Transverse colon (tissue), 4 donors: ENCODE results near the gene OTUB1. TPM values are rescaled to one million over a fixed set of nuclear protein-coding genes. Genes with fewer than 3 reads are reported as not detected.
A peak's percentile ranks its signal among the peaks of the same experiment; 100 is the strongest.

Source experiments
- DNase-seq: peaks from one replicate; pipeline ENCODE4 v3.0.0-alpha.2; 2019
- H3K27ac ChIP-seq, 4 donors: fragments of 200-600 bp; sonication (generic); 2 replicates each; pipeline ENCODE4 v1.5.1; 2016 to 2018; ENCODE audit warnings: inconsistent platforms in 4 of 4
- H3K27me3 ChIP-seq: fragments of 200-600 bp; sonication (generic); 2 replicates; pipeline ENCODE4 v1.5.1; 2017; ENCODE audit warnings: inconsistent platforms
- H3K36me3 ChIP-seq, 4 donors: fragments of 200-600 bp; sonication (generic); 2 replicates each; pipeline ENCODE4 v1.5.1; 2017 to 2019; ENCODE audit warnings: inconsistent platforms in 4 of 4
- H3K4me1 ChIP-seq, 4 donors: fragments of 200-600 bp; sonication (generic); 2 replicates each; pipeline ENCODE4 v1.5.1; 2017 to 2020; ENCODE audit warnings: inconsistent platforms in 4 of 4
- H3K4me3 ChIP-seq, 4 donors: fragments of 200-600 bp; sonication (generic); 1 replicate in 1 of 4; 2 replicates in 3 of 4; pipeline versions ENCODE4 v1.5.1 to v1.6.1; 2017 to 2019; ENCODE audit warnings: inconsistent platforms in 4 of 4
- H3K9me3 ChIP-seq, 2 donors: fragments of 200-600 bp; sonication (generic); 2 replicates each; pipeline ENCODE4 v1.5.1; 2017 to 2019; ENCODE audit warnings: inconsistent platforms in 2 of 2
- CTCF ChIP-seq, 5 experiments: fragments of 200-600 bp in 3 of 5; fragments of 450-650 bp in 2 of 5; sonication (generic) in 3 of 5; IDR thresholded peaks; 1 replicate in 2 of 5; 2 replicates in 3 of 5; pipeline ENCODE4 v1.5.1; 2016 to 2017; ENCODE audit warnings: antibody characterized with exemption in 5 of 5, inconsistent platforms in 3 of 5, mild to moderate bottlenecking in 2 of 5, moderate library complexity in 1 of 5
- EP300 ChIP-seq: sonication (generic); formaldehyde crosslinking; IDR thresholded peaks from one replicate; pipeline ENCODE4 v1.6.1; 2017; ENCODE audit warnings: antibody characterized with exemption, low read depth
- POLR2A ChIP-seq: fragments of 450-650 bp; IDR thresholded peaks from one replicate; pipeline ENCODE4 v1.6.1; 2016; ENCODE audit warnings: antibody characterized with exemption, mild to moderate bottlenecking, moderate library complexity
- POLR2AphosphoS5 ChIP-seq, 3 donors: sonication (generic); formaldehyde crosslinking; IDR thresholded peaks; one replicate each; pipeline ENCODE4 v1.6.1; 2016; ENCODE audit warnings: antibody characterized with exemption in 3 of 3
- WGBS, 2 donors: methylation state at CpG; one replicate each; pipeline ENCODE4 v1.1.5; 2018; ENCODE audit warnings: low coverage in 1 of 2; 5-methylcytosine and 5-hydroxymethylcytosine counted together
- in situ Hi-C, 4 donors: fragments of 200-750 bp; cut with MboI; loops; one replicate each; pipeline versions ENCODE4 v1.15.0 to v1.15.1; 2017; ENCODE audit warnings: low sequenced_read_pairs in 3 of 4, low pct_ligation_motif_present in 1 of 4, low pct_unique_long_range_greater_than_20kb in 1 of 4
- intact Hi-C: fragments of 100-400 bp; cut with DNase I; formaldehyde crosslinking; loops from one replicate; pipeline ENCODE4 v1.15.1; 2023; ENCODE audit warnings: low total_unique reads
- total RNA-seq, 4 donors: library from RNA; depleted of rRNA; stranded (reverse); fragments of >200 nt; gene quantifications; one replicate each; pipeline ENCODE4 v1.1.0, GENCODE V29; 2016

Gene OTUB1
- total RNA-seq: 100 to 1,000 TPM in 1 of 4 donors, 10 to 100 TPM in 3; 52.7 to 114 (median 79.4) TPM

- peak within 1 kb of the TSS; percentile 84 to 100 (median 95) for H3K4me3 ChIP-seq
- intact Hi-C loops: no loop called here
- 2% methylated on average over 34 of the region's 63 CpGs; no CpG with 5 or more reads in 1 of the 2 donors for WGBS, 2 donors
- TF ChIP-seq EP300: no peak
- peak; percentile 73 for TF ChIP-seq POLR2A
- TF ChIP-seq POLR2AphosphoS5 (IDR thresholded peaks at IDR 0.05): peak; percentile 69 to 84 (median 82)
- TF ChIP-seq CTCF (IDR thresholded peaks at IDR 0.05): no peak
- H3K4me1 ChIP-seq: peaks cover 10 to 26% (median 16%) of the 10 kb centered on the region in 4 donors
- no peaks in the 10 kb centered on the region for H3K27me3 ChIP-seq
- peak; percentile 95 for DNase-seq
- peaks cover 0 to 6% (median 2%) of the 10 kb centered on the region in 4 donors for H3K36me3 ChIP-seq
- in situ Hi-C loops: no loop called here
- peak within 1 kb of the TSS; percentile 84 to 95 (median 92) for H3K27ac ChIP-seq
- H3K9me3 ChIP-seq: no peaks in the 10 kb centered on the region
Measured at GRCh38 chr11:63986156-63986931, at the start of gene OTUB1. Gene OTUB1 (plus strand): TSS chr11:63986438. CDS start chr11:63986457, 19 bp downstream.

- TF ChIP-seq POLR2A: no peak
- Histone ChIP-seq H3K27me3 (no peaks in the 10 kb centered on the region), H3K4me3 (peak overlapping the region; percentile 26 to 79 (median 50)), H3K27ac (peak overlapping the region; percentile 76 to 83 (median 80)), H3K4me1 (peaks cover 0 to 38% (median 18%) of the 10 kb centered on the region in 4 donors), H3K9me3 (no peaks in the 10 kb centered on the region), H3K36me3 (no peaks in the 10 kb centered on the region)
- WGBS, 2 donors: 19 to 24% methylated on average over 23 to 30 of the region's 30 CpGs
- intact Hi-C loops: no loop called here
- in situ Hi-C loops: no loop called here
- peak; percentile 32 for DNase-seq
Measured at GRCh38 chr11:63937713-63938478, 48.3 kb upstream of the OTUB1 start.

GRCh38 chr11:63938479-63939396, 47.5 kb upstream of the OTUB1 start, which contains the start of gene NAA40:
Gene NAA40 (plus strand): TSS chr11:63939002. CDS start chr11:63939097, 95 bp downstream.
- DNase-seq: peak; percentile 94
- no peaks in the 10 kb centered on the region for H3K36me3 ChIP-seq
- H3K27ac ChIP-seq: peak within 1 kb of the TSS; percentile 76 to 83 (median 80)
- peaks cover 3 to 46% (median 18%) of the 10 kb centered on the region in 4 donors for H3K4me1 ChIP-seq
- 1% methylated on average over 46 of the region's 92 CpGs; no CpG with 5 or more reads in 1 of the 2 donors for WGBS, 2 donors
- no peaks in the 10 kb centered on the region for H3K9me3 ChIP-seq
- TF ChIP-seq CTCF (IDR thresholded peaks at IDR 0.05) (peak in 1 of 5 experiments; percentile 18), POLR2AphosphoS5 (IDR thresholded peaks at IDR 0.05) (peak in 1 of 3 donors; percentile 44), EP300 (no peak)
- in situ Hi-C loops (no loop called here), intact Hi-C loops (no loop called here)
- H3K27me3 ChIP-seq: no peaks in the 10 kb centered on the region
- peak within 1 kb of the TSS; percentile 49 to 79 (median 62) for H3K4me3 ChIP-seq

- H3K4me3 ChIP-seq: peak overlapping the region; percentile 49 to 79 (median 62)
- H3K27me3 ChIP-seq: no peaks in the 10 kb centered on the region
- peaks cover 5 to 51% (median 18%) of the 10 kb centered on the region in 4 donors for H3K4me1 ChIP-seq
- TF ChIP-seq CTCF (IDR thresholded peaks at IDR 0.05) (peak in 1 of 5 experiments; percentile 11), POLR2A (no peak)
- WGBS, 2 donors: 0 to 7% methylated on average over 6 to 26 of the region's 26 CpGs
- in situ Hi-C loops: no loop called here
- H3K36me3 ChIP-seq: no peaks in the 10 kb centered on the region
- H3K9me3 ChIP-seq: no peaks in the 10 kb centered on the region
- DNase-seq: peak; percentile 26
- intact Hi-C loops: no loop called here
- peak overlapping the region; percentile 76 to 83 (median 80) for H3K27ac ChIP-seq
Measured at GRCh38 chr11:63939397-63939891, 46.8 kb upstream of the OTUB1 start.
